Endothelial cell of umbilical vein (primary cell): ENCODE data around the gene ZFR. TPM values are rescaled to one million over a fixed set of nuclear protein-coding genes. Genes with fewer than 3 reads are reported as not detected.

Experiments
- BruUV-seq: library from RNA; stranded (reverse); fragments of 400-500 nt; replicated peaks from 2 replicates; lab custom pipeline; 2021; lab: Mats Ljungman, UMichigan
- CTCF ChIA-PET: fragments of 300-600, 350-600 bp; sonication (Branson Sonifier 250); formaldehyde crosslinking; loops from one replicate; lab custom pipeline; 2021; ENCODE audit warnings: antibody characterized with exemption, inconsistent platforms; lab: Charles Lee
- POLR2A ChIA-PET: fragments of 300-600, 350-600 bp; sonication (Branson Sonifier 250); formaldehyde crosslinking; loops from one replicate; lab custom pipeline; 2021; ENCODE audit warnings: antibody characterized with exemption, inconsistent platforms; lab: Charles Lee
- DNase-seq: peaks from one replicate; pipeline ENCODE4 v3.0.0-alpha.2; 2011; ENCODE audit warnings: low read depth, low spot score
- FAIRE-seq: peaks from 2 replicates; lab custom pipeline; 2011; peaks lifted over from hg19 to GRCh38; lab: Jason Lieb, UNC
- H2AFZ ChIP-seq: 2 replicates; pipeline ENCODE4 v1.6.0; 2012; ENCODE audit warnings: low read depth, low read length, control low read depth, inconsistent platforms
- H3K27ac ChIP-seq: 2 replicates; pipeline ENCODE4 v1.5.1; 2011; ENCODE audit warnings: low read depth, mild to moderate bottlenecking, control low read depth, low read length, moderate library complexity; ENCODE audit not compliant: insufficient read depth
- H3K27me3 ChIP-seq, 2 experiments: 2 replicates each; pipeline versions ENCODE4 v1.6.0 to v1.6.1; 2011; ENCODE audit warnings: low read length in 2 of 2, mixed read lengths in 1 of 2; ENCODE audit not compliant: control insufficient read depth in 2 of 2, insufficient read depth in 2 of 2
- H3K36me3 ChIP-seq, 2 experiments: 2 replicates in 1 of 2; 3 replicates in 1 of 2; pipeline ENCODE4 v1.5.1; 2011; ENCODE audit warnings: low read length in 2 of 2, mild to moderate bottlenecking in 1 of 2, moderate library complexity in 1 of 2; ENCODE audit not compliant: control insufficient read depth in 2 of 2, insufficient read depth in 2 of 2; ENCODE audit errors: extremely low read depth in 1 of 2
- H3K4me1 ChIP-seq: 3 replicates; pipeline ENCODE4 v1.5.1; 2011; ENCODE audit warnings: mild to moderate bottlenecking, low read length; ENCODE audit not compliant: control insufficient read depth, insufficient read depth; ENCODE audit errors: extremely low read depth
- H3K4me2 ChIP-seq: 2 replicates; pipeline ENCODE4 v1.6.1; 2011; ENCODE audit warnings: low read length, control low read depth, mixed read lengths; ENCODE audit not compliant: insufficient read depth
- H3K4me3 ChIP-seq, 3 experiments: fragments of 200-600 bp in 1 of 3; sonication (generic), shearing (Covaris generic) in 1 of 3; replicated peaks in 1 of 3; 2 replicates each; pipeline ENCODE4 v1.5.1; 2011 to 2016; ENCODE audit warnings: control low read depth in 3 of 3, low read length in 3 of 3, mild to moderate bottlenecking in 2 of 3, inconsistent platforms in 1 of 3, low read depth in 1 of 3, moderate library complexity in 1 of 3; ENCODE audit not compliant: insufficient read depth in 1 of 3
- H3K79me2 ChIP-seq: 2 replicates; pipeline ENCODE4 v1.6.0; 2012; ENCODE audit warnings: low read length, inconsistent platforms; ENCODE audit not compliant: control insufficient read depth, insufficient read depth
- H3K9ac ChIP-seq: replicated peaks from 2 replicates; pipeline ENCODE3; 2011; ENCODE audit warnings: low read length, control low read depth; ENCODE audit not compliant: insufficient read depth; ENCODE audit errors: extremely low read depth
- H3K9me1 ChIP-seq: replicated peaks from 3 replicates; pipeline ENCODE4 v1.6.0; 2011; ENCODE audit warnings: mild to moderate bottlenecking, low read length; ENCODE audit not compliant: control insufficient read depth, insufficient read depth; ENCODE audit errors: extremely low read depth
- H3K9me3 ChIP-seq: replicated peaks from 2 replicates; pipeline ENCODE4 v1.5.1; 2012; ENCODE audit warnings: low read length, inconsistent platforms; ENCODE audit not compliant: control insufficient read depth, insufficient read depth
- H4K20me1 ChIP-seq: replicated peaks from 2 replicates; pipeline ENCODE3; 2011; ENCODE audit warnings: mild to moderate bottlenecking, low read length; ENCODE audit not compliant: control insufficient read depth, insufficient read depth; ENCODE audit errors: extremely low read depth
- EZH2 ChIP-seq: IDR thresholded peaks from 2 replicates; pipeline ENCODE4 v1.6.1; 2012; ENCODE audit warnings: borderline replicate concordance, low read depth, mild to moderate bottlenecking, moderate library complexity, low read length, inconsistent platforms; ENCODE audit not compliant: severe bottlenecking
- JUN ChIP-seq: IDR thresholded peaks from 2 replicates; pipeline ENCODE4 v1.6.1; 2011; ENCODE audit warnings: borderline replicate concordance, low read depth; ENCODE audit not compliant: insufficient read length, insufficient read depth
- MYC ChIP-seq: IDR thresholded peaks from one replicate; pipeline ENCODE4 v1.6.1; 2011; ENCODE audit warnings: mild to moderate bottlenecking, low read depth, low read length
- POLR2A ChIP-seq: IDR thresholded peaks from 2 replicates; pipeline ENCODE4 v1.6.1; 2012; ENCODE audit warnings: low read depth, mild to moderate bottlenecking, control low read depth, low read length
- POLR2AphosphoS5 ChIP-seq: IDR thresholded peaks from 2 replicates; pipeline ENCODE4 v1.6.1; 2012; ENCODE audit warnings: low read depth, mild to moderate bottlenecking, control low read depth, low read length, moderate library complexity; ENCODE audit not compliant: insufficient read depth
- dilution Hi-C: fragments of 300-500 bp; cut with MboI; formaldehyde crosslinking; loops from one replicate; pipeline ENCODE4 v1.15.0; 2019; ENCODE audit warnings: low sequenced_read_pairs; ENCODE audit not compliant: extremely low pct_ligation_motif_present
- intact Hi-C: fragments of 100-400 bp; cut with micrococcal nuclease; formaldehyde crosslinking; loops from one replicate; pipeline ENCODE4 v1.10.0; 2022
- polyA plus RNA-seq, 4 experiments: library from polyadenylated mRNA; depleted of rRNA in 3 of 4; stranded (reverse) in 3 of 4; unstranded in 1 of 4; fragments of >200 nt; gene quantifications; 2 replicates each; pipeline versions ENCODE4 v1.2.1 to v1.2.3, GENCODE V29; 2011 to 2012; ENCODE audit warnings: missing spikeins in 1 of 4
- total RNA-seq: library from RNA; stranded (reverse); gene quantifications from 2 replicates; pipeline ENCODE4 v1.2.3, GENCODE V29; 2021
- TF ChIP-seq, protein P1 (sequence below): IDR thresholded peaks from 2 replicates; pipeline ENCODE4 v1.6.1; 2011; ENCODE audit not compliant: insufficient read depth, insufficient read length
- TF ChIP-seq, protein P2 (sequence below), 2 donors: IDR thresholded peaks; 1 replicate in 1 of 2; 2 replicates in 1 of 2; pipeline ENCODE4 v1.5.1; 2011; ENCODE audit warnings: low read length in 2 of 2, mild to moderate bottlenecking in 2 of 2, moderate library complexity in 2 of 2, control low read depth in 1 of 2, inconsistent platforms in 1 of 2, low read depth in 1 of 2; ENCODE audit not compliant: insufficient read depth in 1 of 2; ENCODE audit errors: extremely low read depth in 1 of 2

Gene ZFR
- total and polyA plus RNA-seq, 2 donors (not counting 3 experiments of a cell fraction or from before 2014, with no cell fraction given), result 60.1 to 79.4 TPM

DNA sequence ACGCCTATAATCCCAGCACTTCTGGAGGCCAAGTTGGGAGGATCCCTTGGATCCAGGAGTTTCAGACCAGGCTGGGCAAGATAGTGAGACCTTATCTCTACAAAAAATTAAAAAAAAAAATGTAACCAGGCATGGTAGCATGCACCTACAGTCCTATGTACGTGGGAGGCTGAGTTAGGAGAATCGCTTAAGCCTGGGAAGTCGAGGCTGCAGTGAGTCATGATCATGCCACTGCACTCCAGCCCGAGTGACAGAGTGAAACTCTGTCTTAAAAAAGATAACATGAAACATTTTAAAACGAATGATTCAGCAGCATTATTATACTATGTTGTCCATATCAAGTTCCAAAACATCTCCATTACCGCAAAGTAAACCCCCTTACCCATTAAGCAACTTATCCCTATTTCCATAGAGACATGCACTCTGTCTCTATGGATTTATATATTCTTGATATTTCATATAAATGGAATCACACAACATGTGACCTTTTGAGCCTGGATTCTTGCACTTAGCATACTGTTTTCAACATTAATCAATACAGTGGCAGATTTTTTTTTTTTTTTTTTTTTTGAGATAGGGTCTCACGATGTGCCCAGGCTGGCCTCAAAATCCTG lies 74.9 kb downstream of the ZFR start:
- no peaks in the 10 kb centered on the region for H3K9me1 ChIP-seq
- POLR2A ChIA-PET, result no interaction called here
- H4K20me1 ChIP-seq, result no peaks in the 10 kb centered on the region
- no peaks in the 10 kb centered on the region for H3K4me1 ChIP-seq
- TF ChIP-seq EZH2 (no peak), MYC (no peak), POLR2AphosphoS5 (no peak), POLR2A (no peak), JUN (no peak)
- TF ChIP-seq, protein P1, sequence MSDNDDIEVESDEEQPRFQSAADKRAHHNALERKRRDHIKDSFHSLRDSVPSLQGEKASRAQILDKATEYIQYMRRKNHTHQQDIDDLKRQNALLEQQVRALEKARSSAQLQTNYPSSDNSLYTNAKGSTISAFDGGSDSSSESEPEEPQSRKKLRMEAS, result no peak
- TF ChIP-seq, protein P2, sequence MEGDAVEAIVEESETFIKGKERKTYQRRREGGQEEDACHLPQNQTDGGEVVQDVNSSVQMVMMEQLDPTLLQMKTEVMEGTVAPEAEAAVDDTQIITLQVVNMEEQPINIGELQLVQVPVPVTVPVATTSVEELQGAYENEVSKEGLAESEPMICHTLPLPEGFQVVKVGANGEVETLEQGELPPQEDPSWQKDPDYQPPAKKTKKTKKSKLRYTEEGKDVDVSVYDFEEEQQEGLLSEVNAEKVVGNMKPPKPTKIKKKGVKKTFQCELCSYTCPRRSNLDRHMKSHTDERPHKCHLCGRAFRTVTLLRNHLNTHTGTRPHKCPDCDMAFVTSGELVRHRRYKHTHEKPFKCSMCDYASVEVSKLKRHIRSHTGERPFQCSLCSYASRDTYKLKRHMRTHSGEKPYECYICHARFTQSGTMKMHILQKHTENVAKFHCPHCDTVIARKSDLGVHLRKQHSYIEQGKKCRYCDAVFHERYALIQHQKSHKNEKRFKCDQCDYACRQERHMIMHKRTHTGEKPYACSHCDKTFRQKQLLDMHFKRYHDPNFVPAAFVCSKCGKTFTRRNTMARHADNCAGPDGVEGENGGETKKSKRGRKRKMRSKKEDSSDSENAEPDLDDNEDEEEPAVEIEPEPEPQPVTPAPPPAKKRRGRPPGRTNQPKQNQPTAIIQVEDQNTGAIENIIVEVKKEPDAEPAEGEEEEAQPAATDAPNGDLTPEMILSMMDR (IDR thresholded peaks at IDR 0.05; ENCODE audit: extremely low read depth in 1 of 2, insufficient read depth in 1 of 2, low read depth in 1 of 2, low read length in 2 of 2), result no peak
- intact Hi-C loops, result loop anchor here (5.0 kb wide), 1 partner anchor 137 kb away; no protein-coding TSS in a partner anchor
- CTCF ChIA-PET, result no interaction called here
- no TSS peak for BruUV-seq
- DNase-seq (no peak), FAIRE-seq (no peak)
- H3K27ac ChIP-seq, result no peak overlapping the region
- H3K9me3 ChIP-seq, result no peaks in the 10 kb centered on the region
- H3K79me2 ChIP-seq, result no peaks in the 10 kb centered on the region
- H3K36me3 ChIP-seq, result peaks cover 8 to 12% of the 10 kb centered on the region in 2 experiments
- no peaks in the 10 kb centered on the region for H3K27me3 ChIP-seq
- H3K4me3 ChIP-seq, result no peak overlapping the region
- dilution Hi-C loops, result no loop called here
- no peak overlapping the region for H3K4me2 ChIP-seq
- no peak overlapping the region for H2AFZ ChIP-seq
- H3K9ac ChIP-seq, result no peak overlapping the region
